A549 (cell line): ENCODE results near the gene LEMD1. TPM values are rescaled to one million over a fixed set of nuclear protein-coding genes. Genes with fewer than 3 reads are reported as not detected.

Experiments
- ATAC-seq, 2 experiments: fragments of 200-7000 bp in 1 of 2; fragments of >200 bp in 1 of 2; cut with Nextera tagmentation in 1 of 2; cut with Tn5 transposase in 1 of 2; 3 replicates each; pipeline versions ENCODE4 v1.8.0 to v1.9.1; 2018 to 2020; ENCODE audit warnings: mild to moderate bottlenecking in 1 of 2, moderate library complexity in 1 of 2
- CTCF ChIA-PET: fragments of 300-600 bp; sonication (Branson Sonifier 250); formaldehyde crosslinking; extraction: SDS; loops from one replicate; lab custom pipeline; 2021; ENCODE audit warnings: antibody characterized with exemption, inconsistent platforms; lab: Yijun Ruan, JAX
- POLR2A ChIA-PET: fragments of 350-600 bp; formaldehyde crosslinking; extraction: SDS; loops from one replicate; lab custom pipeline; 2021; ENCODE audit warnings: antibody characterized with exemption, inconsistent platforms; lab: Yijun Ruan, JAX
- DNase-seq, 2 experiments: peaks; one replicate each; pipeline versions ENCODE4 v3.0.0 to v3.0.0-alpha.2; 2011 to 2016; ENCODE audit warnings: low read depth in 1 of 2, low spot score in 1 of 2
- FAIRE-seq: peaks from 2 replicates; lab custom pipeline; 2011; peaks lifted over from hg19 to GRCh38; lab: Jason Lieb, UNC
- H3K27ac ChIP-seq, 2 experiments: fragments of >200 bp; sonication (Bioruptor Twin); formaldehyde crosslinking; 3 replicates each; pipeline ENCODE4 v1.5.1; 2016 to 2017
- H3K4me1 ChIP-seq: fragments of >200 bp; sonication (Bioruptor Twin); formaldehyde crosslinking; 3 replicates; pipeline ENCODE4 v1.6.1; 2016
- H3K4me2 ChIP-seq: fragments of >200 bp; sonication (Bioruptor Twin); formaldehyde crosslinking; 3 replicates; pipeline ENCODE4 v1.6.1; 2016
- H3K4me3 ChIP-seq: fragments of >200 bp; sonication (Bioruptor Twin); formaldehyde crosslinking; 3 replicates; pipeline ENCODE4 v1.5.1; 2016
- H3K9me3 ChIP-seq: fragments of >200 bp; sonication (Bioruptor Twin); formaldehyde crosslinking; 3 replicates; pipeline ENCODE4 v1.6.1; 2016
- ATOH8 ChIP-seq: fragments of 250-450 bp; sonication (Bioruptor Pico); IDR thresholded peaks from 2 replicates; pipeline ENCODE4 v1.5.0; 2020; ENCODE audit warnings: low read depth, mild to moderate bottlenecking, moderate library complexity
- CBX2 ChIP-seq: fragments of 200-600 bp; sonication (generic); IDR thresholded peaks from 2 replicates; pipeline ENCODE4 v1.6.1; 2016; ENCODE audit warnings: low read depth, mild to moderate bottlenecking, borderline replicate concordance
- CEBPB ChIP-seq, 2 experiments: fragments of >200 bp in 1 of 2; sonication (Bioruptor Twin) in 1 of 2; formaldehyde crosslinking in 1 of 2; IDR thresholded peaks; 2 replicates each; pipeline ENCODE4 v1.6.1; 2012 to 2016
- CHD4 ChIP-seq: fragments of 200-600 bp; sonication (generic); IDR thresholded peaks from 2 replicates; pipeline ENCODE4 v1.6.1; 2016; ENCODE audit warnings: antibody characterized with exemption, mild to moderate bottlenecking, borderline replicate concordance
- EP300 ChIP-seq, 2 experiments: fragments of >200 bp; sonication (Bioruptor Twin); formaldehyde crosslinking; IDR thresholded peaks; 2 replicates in 1 of 2; 3 replicates in 1 of 2; pipeline ENCODE4 v1.6.1; 2016 to 2017
- FOSL2 ChIP-seq, 2 experiments: fragments of 450-650 bp in 1 of 2; fragments of >200 bp in 1 of 2; sonication (Bioruptor Twin) in 1 of 2; formaldehyde crosslinking; IDR thresholded peaks; 2 replicates each; pipeline versions ENCODE4 v1.5.0 to v1.6.1; 2016 to 2020; ENCODE audit warnings: mild to moderate bottlenecking in 1 of 2, moderate library complexity in 1 of 2
- HDAC2 ChIP-seq: fragments of 200-600 bp; sonication (generic); IDR thresholded peaks from 2 replicates; pipeline ENCODE4 v1.6.1; 2016
- HEYL ChIP-seq: fragments of 250-450 bp; sonication (Bioruptor Pico); IDR thresholded peaks from 2 replicates; pipeline ENCODE4 v1.8.0; 2021; ENCODE audit warnings: mild to moderate bottlenecking, moderate library complexity
- HOXA7 ChIP-seq: fragments of 250-450 bp; sonication (Bioruptor Pico); IDR thresholded peaks from 2 replicates; pipeline ENCODE4 v1.5.0; 2020; ENCODE audit warnings: mild to moderate bottlenecking, moderate library complexity
- HOXB13 ChIP-seq: fragments of 250-450 bp; sonication (Bioruptor Pico); IDR thresholded peaks from 2 replicates; pipeline ENCODE4 v1.5.0; 2020; ENCODE audit warnings: low read depth, mild to moderate bottlenecking, moderate library complexity
- HOXB5 ChIP-seq: fragments of 250-450 bp; sonication (Bioruptor Pico); IDR thresholded peaks from 2 replicates; pipeline ENCODE4 v1.5.0; 2020; ENCODE audit warnings: mild to moderate bottlenecking, moderate library complexity
- JUN ChIP-seq, 2 experiments: fragments of >200 bp; sonication (Bioruptor Twin); formaldehyde crosslinking; IDR thresholded peaks; 2 replicates in 1 of 2; 3 replicates in 1 of 2; pipeline ENCODE4 v1.6.1; 2016 to 2017
- JUNB ChIP-seq: fragments of >200 bp; sonication (Bioruptor Twin); formaldehyde crosslinking; IDR thresholded peaks from 2 replicates; pipeline ENCODE4 v1.6.1; 2016
- KDM1A ChIP-seq: fragments of 200-600 bp; sonication (generic); IDR thresholded peaks from 2 replicates; pipeline ENCODE4 v1.6.1; 2016; ENCODE audit warnings: low read depth, mild to moderate bottlenecking
- KDM5A ChIP-seq: fragments of 200-600 bp; sonication (generic); IDR thresholded peaks from 2 replicates; pipeline ENCODE4 v1.6.1; 2016; ENCODE audit warnings: antibody characterized with exemption, mild to moderate bottlenecking
- NR3C1 ChIP-seq: fragments of >200 bp; sonication (Bioruptor Twin); formaldehyde crosslinking; IDR thresholded peaks from 3 replicates; pipeline ENCODE4 v1.6.1; 2017
- PBX3 ChIP-seq: IDR thresholded peaks from 2 replicates; pipeline ENCODE4 v1.6.1; 2012
- PHF8 ChIP-seq: fragments of 200-600 bp; sonication (generic); IDR thresholded peaks from 2 replicates; pipeline ENCODE4 v1.6.1; 2016; ENCODE audit warnings: low read depth, mild to moderate bottlenecking, antibody characterized with exemption, moderate library complexity, borderline replicate concordance
- POLR2AphosphoS2 ChIP-seq: conservative IDR thresholded peaks from 2 replicates; pipeline ENCODE4 v1.6.1; 2012; ENCODE audit warnings: low read length, improper control_type of control experiment, inconsistent platforms
- RAD21 ChIP-seq, 2 experiments: fragments of >200 bp in 1 of 2; sonication (Bioruptor Twin) in 1 of 2; formaldehyde crosslinking in 1 of 2; IDR thresholded peaks in 1 of 2; conservative IDR thresholded peaks in 1 of 2; 2 replicates in 1 of 2; 3 replicates in 1 of 2; pipeline ENCODE4 v1.6.1; 2012 to 2018; ENCODE audit warnings: inconsistent platforms in 1 of 2
- RFX5 ChIP-seq: fragments of 450-650 bp; IDR thresholded peaks from 2 replicates; pipeline ENCODE4 v1.7.1; 2014; ENCODE audit warnings: antibody characterized with exemption, mild to moderate bottlenecking, moderate library complexity
- TFCP2L1 ChIP-seq: fragments of 250-450 bp; sonication (Bioruptor Pico); IDR thresholded peaks from 2 replicates; pipeline ENCODE4 v1.5.0; 2021; ENCODE audit warnings: mild to moderate bottlenecking
- ZC3H11A ChIP-seq: fragments of 450-650 bp; IDR thresholded peaks from 2 replicates; pipeline ENCODE4 v1.6.1; 2014; ENCODE audit warnings: antibody characterized with exemption, mild to moderate bottlenecking
- ZFP36 ChIP-seq: fragments of 450-650 bp; IDR thresholded peaks from 2 replicates; pipeline ENCODE4 v1.6.1; 2014; ENCODE audit warnings: borderline replicate concordance; ENCODE audit not compliant: partially characterized antibody
- ZNF302 ChIP-seq: fragments of 250-450 bp; sonication (Bioruptor Pico); IDR thresholded peaks from 2 replicates; pipeline ENCODE4 v1.9.0; 2021; ENCODE audit warnings: inconsistent platforms, mild to moderate bottlenecking, moderate library complexity
- WGBS: methylation state at CpG from one replicate; pipeline ENCODE4 v1.1.6; 2017; ENCODE audit errors: missing lambda C conversion rate; 5-methylcytosine and 5-hydroxymethylcytosine counted together
- polyA plus RNA-seq, 4 experiments: library from polyadenylated mRNA; depleted of rRNA in 3 of 4; stranded (reverse); fragments of >200 nt; fragmentation: RNase III in 1 of 4; extraction: RNeasy Plus Mini Kit Qiagen cat#74134 plus additional on column Dnase treatment in 1 of 4; gene quantifications; 2 replicates in 3 of 4; 3 replicates in 1 of 4; pipeline ENCODE4 v1.2.3, GENCODE V29; 2011 to 2017
- TF ChIP-seq, protein P1 (sequence below): fragments of 450-650 bp; IDR thresholded peaks from 2 replicates; pipeline ENCODE4 v1.6.1; 2014; ENCODE audit warnings: antibody characterized with exemption
- TF ChIP-seq, protein P2 (sequence below): IDR thresholded peaks from 2 replicates; pipeline ENCODE4 v1.6.1; 2012
- TF ChIP-seq, protein P3 (sequence below): IDR thresholded peaks from 2 replicates; pipeline ENCODE4 v1.6.1; 2012; ENCODE audit warnings: low read depth, borderline replicate concordance
- TF ChIP-seq, protein P4 (sequence below): fragments of 150-350 bp; IDR thresholded peaks from 2 replicates; pipeline ENCODE4 v1.6.1; 2014; ENCODE audit warnings: low read depth, mild to moderate bottlenecking, low read length

The LEMD1 gene
- polyA plus RNA-seq, 2 of the 4 experiments (the other 2 are of a cell fraction), result 0.14 to 0.18 TPM

DNA sequence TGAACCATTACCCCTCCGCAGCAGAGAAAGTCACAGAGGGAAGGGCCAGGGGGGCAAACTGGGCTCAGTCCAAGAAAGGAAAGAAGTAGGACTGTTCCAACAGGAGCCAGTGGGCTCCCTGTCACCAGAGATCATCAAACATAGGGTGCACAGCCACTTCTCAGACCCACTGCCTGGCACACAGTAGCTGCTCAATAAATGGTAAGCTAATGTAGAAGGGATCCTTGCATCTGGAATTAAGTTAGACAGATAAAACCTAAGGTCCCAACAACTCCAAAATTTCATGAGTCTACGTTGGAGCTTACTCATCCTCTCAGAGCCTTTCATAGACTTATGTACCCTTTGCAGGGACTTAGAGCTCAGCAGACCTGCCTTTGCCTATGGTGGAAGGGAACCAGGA lies 30.5 kb upstream of the LEMD1 start:
- Histone ChIP-seq H3K27ac (no peak overlapping the region), H3K4me1 (peaks cover 27% of the 10 kb centered on the region), H3K4me3 (no peak overlapping the region), H3K4me2 (no peak overlapping the region), H3K9me3 (no peaks in the 10 kb centered on the region)
- FAIRE-seq (no peak), DNase-seq (no peak), ATAC-seq (no peak)
- CTCF ChIA-PET, result interaction anchor here (1.1 to 2.5 kb wide), 5 partner anchors 14 to 70 kb away, joined by 3 to 14 read pairs (median 5); no protein-coding TSS in a partner anchor
- no peak for TF ChIP-seq CHD4
- TF ChIP-seq CBX2, result no peak
- TF ChIP-seq FOSL2 (IDR thresholded peaks at IDR 0.05), result no peak
- no peak for TF ChIP-seq FOSL2 (CRISPR knock-in tag; IDR thresholded peaks at IDR 0.05)
- no peak for TF ChIP-seq PHF8
- TF ChIP-seq PBX3, result no peak
- TF ChIP-seq, protein P1, sequence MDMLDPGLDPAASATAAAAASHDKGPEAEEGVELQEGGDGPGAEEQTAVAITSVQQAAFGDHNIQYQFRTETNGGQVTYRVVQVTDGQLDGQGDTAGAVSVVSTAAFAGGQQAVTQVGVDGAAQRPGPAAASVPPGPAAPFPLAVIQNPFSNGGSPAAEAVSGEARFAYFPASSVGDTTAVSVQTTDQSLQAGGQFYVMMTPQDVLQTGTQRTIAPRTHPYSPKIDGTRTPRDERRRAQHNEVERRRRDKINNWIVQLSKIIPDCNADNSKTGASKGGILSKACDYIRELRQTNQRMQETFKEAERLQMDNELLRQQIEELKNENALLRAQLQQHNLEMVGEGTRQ, result no peak
- no peak for TF ChIP-seq KDM1A
- no peak for TF ChIP-seq HDAC2
- no peak for TF ChIP-seq JUN (IDR thresholded peaks at IDR 0.05)
- TF ChIP-seq JUNB, result no peak
- TF ChIP-seq, protein P2, sequence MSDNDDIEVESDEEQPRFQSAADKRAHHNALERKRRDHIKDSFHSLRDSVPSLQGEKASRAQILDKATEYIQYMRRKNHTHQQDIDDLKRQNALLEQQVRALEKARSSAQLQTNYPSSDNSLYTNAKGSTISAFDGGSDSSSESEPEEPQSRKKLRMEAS, result no peak
- TF ChIP-seq HOXB13 (CRISPR knock-in tag), result no peak
- TF ChIP-seq, protein P3, sequence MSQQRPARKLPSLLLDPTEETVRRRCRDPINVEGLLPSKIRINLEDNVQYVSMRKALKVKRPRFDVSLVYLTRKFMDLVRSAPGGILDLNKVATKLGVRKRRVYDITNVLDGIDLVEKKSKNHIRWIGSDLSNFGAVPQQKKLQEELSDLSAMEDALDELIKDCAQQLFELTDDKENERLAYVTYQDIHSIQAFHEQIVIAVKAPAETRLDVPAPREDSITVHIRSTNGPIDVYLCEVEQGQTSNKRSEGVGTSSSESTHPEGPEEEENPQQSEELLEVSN, result no peak
- TF ChIP-seq, protein P4, sequence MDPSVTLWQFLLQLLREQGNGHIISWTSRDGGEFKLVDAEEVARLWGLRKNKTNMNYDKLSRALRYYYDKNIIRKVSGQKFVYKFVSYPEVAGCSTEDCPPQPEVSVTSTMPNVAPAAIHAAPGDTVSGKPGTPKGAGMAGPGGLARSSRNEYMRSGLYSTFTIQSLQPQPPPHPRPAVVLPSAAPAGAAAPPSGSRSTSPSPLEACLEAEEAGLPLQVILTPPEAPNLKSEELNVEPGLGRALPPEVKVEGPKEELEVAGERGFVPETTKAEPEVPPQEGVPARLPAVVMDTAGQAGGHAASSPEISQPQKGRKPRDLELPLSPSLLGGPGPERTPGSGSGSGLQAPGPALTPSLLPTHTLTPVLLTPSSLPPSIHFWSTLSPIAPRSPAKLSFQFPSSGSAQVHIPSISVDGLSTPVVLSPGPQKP, result no peak
- TF ChIP-seq ATOH8 (CRISPR knock-in tag), result no peak
- POLR2A ChIA-PET, result no interaction called here
- 42% methylated on average over 2 of the region's 2 CpGs for WGBS

- no peak for FAIRE-seq
- POLR2A ChIA-PET, result no interaction called here
- CTCF ChIA-PET, result interaction anchor here (1.1 to 2.5 kb wide), 4 partner anchors 13 to 34 kb away, joined by 4 to 14 read pairs (median 6); no protein-coding TSS in a partner anchor
Measured at GRCh38 chr1:205451759-205452164, 29.9 kb upstream of the LEMD1 start.

DNA sequence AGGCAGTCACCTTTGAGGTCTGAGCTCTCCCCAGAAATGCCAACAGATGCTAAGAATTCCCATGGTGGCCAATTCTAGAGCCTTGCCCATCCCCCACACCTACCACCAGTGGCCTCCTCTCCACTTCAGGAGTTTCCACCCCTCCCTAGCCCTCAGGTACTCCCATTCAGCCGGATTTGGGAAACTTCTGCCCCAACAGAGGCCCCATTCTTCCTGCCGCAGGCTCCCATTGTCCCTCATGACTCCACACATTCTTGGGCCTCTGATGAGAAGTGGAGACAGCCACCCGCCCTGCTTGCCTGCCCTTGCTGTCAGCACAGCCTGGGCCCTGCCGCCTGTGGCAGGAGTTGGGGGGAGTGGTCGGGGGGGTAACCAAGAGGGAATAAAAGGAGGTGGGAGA lies 29.3 kb upstream of the LEMD1 start:
- 62% methylated on average over 2 of the region's 5 CpGs for WGBS
- ATAC-seq (no peak), DNase-seq (no peak), FAIRE-seq (no peak)
- CTCF ChIA-PET, result interaction anchor here (0.9 to 5.5 kb wide), 4 partner anchors 12 to 36 kb away, joined by 3 to 46 read pairs (median 9); no protein-coding TSS in a partner anchor
- POLR2A ChIA-PET, result no interaction called here
- Histone ChIP-seq H3K4me3 (no peak overlapping the region), H3K4me1 (peaks cover 17% of the 10 kb centered on the region), H3K4me2 (no peak overlapping the region), H3K9me3 (no peaks in the 10 kb centered on the region), H3K27ac (no peak overlapping the region)
- no peak for TF ChIP-seq RAD21 (conservative IDR thresholded peaks at IDR 0.05 in 1 of 2, IDR thresholded peaks at IDR 0.05 in 1 of 2)
- TF ChIP-seq NR3C1, result no peak
- no peak for TF ChIP-seq ATOH8 (CRISPR knock-in tag)
- no peak for TF ChIP-seq JUNB
- TF ChIP-seq PHF8, result no peak
- TF ChIP-seq, protein P4, result no peak
- no peak for TF ChIP-seq CHD4
- no peak for TF ChIP-seq RFX5
- TF ChIP-seq ZFP36, result no peak
- TF ChIP-seq HEYL (CRISPR knock-in tag), result no peak
- TF ChIP-seq CEBPB (IDR thresholded peaks at IDR 0.05), result no peak
- TF ChIP-seq HOXB5, result no peak
- no peak for TF ChIP-seq ZNF302 (CRISPR knock-in tag)
- TF ChIP-seq HDAC2, result no peak

More at GRCh38 chr1:205451759-205452164, 29.9 kb upstream of the LEMD1 start:
- DNase-seq (no peak), ATAC-seq (no peak)
- Histone ChIP-seq H3K4me1 (peaks cover 22% of the 10 kb centered on the region), H3K27ac (no peak overlapping the region), H3K4me2 (no peak overlapping the region), H3K4me3 (no peak overlapping the region), H3K9me3 (no peaks in the 10 kb centered on the region)
- TF ChIP-seq EP300 (IDR thresholded peaks at IDR 0.05) (no peak), HOXA7 (CRISPR knock-in tag) (no peak), KDM5A (no peak), POLR2AphosphoS2 (no peak), HEYL (CRISPR knock-in tag) (no peak), RAD21 (conservative IDR thresholded peaks at IDR 0.05 in 1 of 2, IDR thresholded peaks at IDR 0.05 in 1 of 2) (no peak), ZC3H11A (no peak), TFCP2L1 (CRISPR knock-in tag) (no peak)
- WGBS, result 17% methylated on average over 2 of the region's 2 CpGs
